BLaER1 (cell line): ENCODE results near the gene CTNNBL1.

ENCODE experiments used
- H3K27ac ChIP-seq: shearing (Covaris generic); formaldehyde crosslinking; 2 replicates; pipeline ENCODE4 v1.8.1; 2022
- H3K27me3 ChIP-seq: shearing (Covaris generic); formaldehyde crosslinking; 2 replicates; pipeline ENCODE4 v1.8.1; 2022
- H3K36me3 ChIP-seq: shearing (Covaris generic); formaldehyde crosslinking; 2 replicates; pipeline ENCODE4 v1.8.1; 2022
- H3K4me1 ChIP-seq: shearing (Covaris generic); formaldehyde crosslinking; 2 replicates; pipeline ENCODE4 v1.8.1; 2022
- H3K4me2 ChIP-seq: shearing (Covaris generic); formaldehyde crosslinking; 2 replicates; pipeline ENCODE4 v1.8.1; 2022
- H3K4me3 ChIP-seq: shearing (Covaris generic); formaldehyde crosslinking; 2 replicates; pipeline ENCODE4 v1.8.1; 2022
- H3K9ac ChIP-seq: shearing (Covaris generic); formaldehyde crosslinking; 2 replicates; pipeline ENCODE4 v1.8.1; 2022
- H3K9me3 ChIP-seq: shearing (Covaris generic); formaldehyde crosslinking; 2 replicates; pipeline ENCODE4 v1.8.1; 2022
- H4K20me1 ChIP-seq: shearing (Covaris generic); formaldehyde crosslinking; 2 replicates; pipeline ENCODE4 v1.8.1; 2022
- Cebpa-rat ChIP-seq: shearing (Covaris generic); IDR thresholded peaks from 2 replicates; pipeline ENCODE4 v1.8.1; 2022

Gene CTNNBL1

GRCh38 chr20:37736132-37736531 is 42.3 kb downstream of the CTNNBL1 start:
- H3K4me2 ChIP-seq = no peak overlapping the region
- peaks cover 34% of the 10 kb centered on the region; the same call in 1 of the 2 replicates for H4K20me1 ChIP-seq
- H3K27me3 ChIP-seq = no peaks in the 10 kb centered on the region
- H3K4me1 ChIP-seq = peaks cover 12% of the 10 kb centered on the region
- no peak overlapping the region for H3K9ac ChIP-seq
- TF ChIP-seq Cebpa-rat = no peak
- H3K36me3 ChIP-seq = peaks cover 79% of the 10 kb centered on the region
- no peak overlapping the region for H3K4me3 ChIP-seq
- peaks cover 8% of the 10 kb centered on the region for H3K9me3 ChIP-seq
- H3K27ac ChIP-seq = no peak overlapping the region

GRCh38 chr20:37737826-37738420 is 44.1 kb downstream of the CTNNBL1 start:
- H3K4me3 ChIP-seq = no peak overlapping the region
- H3K36me3 ChIP-seq = peaks cover 81% of the 10 kb centered on the region
- H4K20me1 ChIP-seq = peaks cover 41% of the 10 kb centered on the region; the same call in 1 of the 2 replicates
- H3K27me3 ChIP-seq = no peaks in the 10 kb centered on the region
- no peak overlapping the region for H3K27ac ChIP-seq
- H3K4me1 ChIP-seq = peaks cover 12% of the 10 kb centered on the region
- no peak overlapping the region for H3K4me2 ChIP-seq
- no peak overlapping the region for H3K9ac ChIP-seq
- H3K9me3 ChIP-seq = peaks cover 8% of the 10 kb centered on the region
- no peak for TF ChIP-seq Cebpa-rat

- peaks cover 8% of the 10 kb centered on the region for H3K9me3 ChIP-seq
- no peak overlapping the region for H3K27ac ChIP-seq
- no peak overlapping the region for H3K4me2 ChIP-seq
- H4K20me1 ChIP-seq = peaks cover 24% of the 10 kb centered on the region; the same call in 1 of the 2 replicates
- no peaks in the 10 kb centered on the region for H3K27me3 ChIP-seq
- no peak for TF ChIP-seq Cebpa-rat
- H3K9ac ChIP-seq = no peak overlapping the region
- peaks cover 57% of the 10 kb centered on the region for H3K36me3 ChIP-seq
- no peak overlapping the region for H3K4me3 ChIP-seq
- H3K4me1 ChIP-seq = peaks cover 11% of the 10 kb centered on the region
These were observed 47.2 kb downstream of the CTNNBL1 start for GRCh38 chr20:37741055-37741454.

GRCh38 chr20:37741570-37741969 is 47.7 kb downstream of the CTNNBL1 start:
- Histone ChIP-seq H3K9ac (no peak overlapping the region), H3K9me3 (peaks cover 8% of the 10 kb centered on the region), H3K4me3 (no peak overlapping the region), H3K4me2 (no peak overlapping the region), H3K36me3 (peaks cover 57% of the 10 kb centered on the region), H3K4me1 (peaks cover 11% of the 10 kb centered on the region), H3K27me3 (no peaks in the 10 kb centered on the region), H4K20me1 (peaks cover 27% of the 10 kb centered on the region; the same call in 1 of the 2 replicates), H3K27ac (no peak overlapping the region)
- TF ChIP-seq Cebpa-rat = no peak

- Histone ChIP-seq H3K4me2 (no peak overlapping the region), H4K20me1 (peaks cover 27% of the 10 kb centered on the region; the same call in 1 of the 2 replicates), H3K36me3 (peaks cover 57% of the 10 kb centered on the region), H3K4me3 (no peak overlapping the region), H3K27me3 (no peaks in the 10 kb centered on the region), H3K9me3 (peaks cover 8% of the 10 kb centered on the region), H3K27ac (no peak overlapping the region), H3K9ac (no peak overlapping the region), H3K4me1 (peaks cover 11% of the 10 kb centered on the region)
- no peak for TF ChIP-seq Cebpa-rat
These were observed 48.3 kb downstream of the CTNNBL1 start for GRCh38 chr20:37742131-37742530.

GRCh38 chr20:37744347-37744746 is 50.5 kb downstream of the CTNNBL1 start:
- H4K20me1 ChIP-seq = peaks cover 27% of the 10 kb centered on the region; the same call in 1 of the 2 replicates
- H3K9me3 ChIP-seq = no peaks in the 10 kb centered on the region
- no peak overlapping the region for H3K9ac ChIP-seq
- peaks cover 57% of the 10 kb centered on the region for H3K36me3 ChIP-seq
- TF ChIP-seq Cebpa-rat = no peak
- no peaks in the 10 kb centered on the region for H3K27me3 ChIP-seq
- no peak overlapping the region for H3K27ac ChIP-seq
- no peak overlapping the region for H3K4me3 ChIP-seq
- no peak overlapping the region for H3K4me2 ChIP-seq
- peaks cover 14% of the 10 kb centered on the region for H3K4me1 ChIP-seq

GRCh38 chr20:37745553-37745952 is 51.7 kb downstream of the CTNNBL1 start:
- Histone ChIP-seq H3K9me3 (no peaks in the 10 kb centered on the region), H3K27ac (no peak overlapping the region), H3K4me3 (no peak overlapping the region), H3K4me2 (no peak overlapping the region), H3K36me3 (peaks cover 52% of the 10 kb centered on the region), H3K9ac (no peak overlapping the region), H3K4me1 (peaks cover 27% of the 10 kb centered on the region), H4K20me1 (peaks cover 30% of the 10 kb centered on the region; the same call in 1 of the 2 replicates), H3K27me3 (no peaks in the 10 kb centered on the region)
- TF ChIP-seq Cebpa-rat = no peak

GRCh38 chr20:37748015-37748414 is 54.2 kb downstream of the CTNNBL1 start:
- no peak for TF ChIP-seq Cebpa-rat
- Histone ChIP-seq H4K20me1 (peaks cover 17% of the 10 kb centered on the region; the same call in 1 of the 2 replicates), H3K4me2 (no peak overlapping the region), H3K9me3 (no peaks in the 10 kb centered on the region), H3K9ac (no peak overlapping the region), H3K36me3 (peaks cover 50% of the 10 kb centered on the region), H3K27me3 (no peaks in the 10 kb centered on the region), H3K27ac (no peak overlapping the region), H3K4me1 (peaks cover 27% of the 10 kb centered on the region), H3K4me3 (no peak overlapping the region)

- H3K36me3 ChIP-seq = peaks cover 57% of the 10 kb centered on the region
- 0 out of 2 replicates have a peak overlapping the region, but pooled peaks have one; percentile 24 for H3K4me2 ChIP-seq
- H3K4me1 ChIP-seq = peaks cover 27% of the 10 kb centered on the region
- H3K9me3 ChIP-seq = no peaks in the 10 kb centered on the region
- no peak overlapping the region for H3K9ac ChIP-seq
- H3K27me3 ChIP-seq = no peaks in the 10 kb centered on the region
- no peak for TF ChIP-seq Cebpa-rat
- H3K27ac ChIP-seq = no peak overlapping the region
- peaks cover 17% of the 10 kb centered on the region; the same call in 1 of the 2 replicates for H4K20me1 ChIP-seq
- no peak overlapping the region for H3K4me3 ChIP-seq
These were observed 55.4 kb downstream of the CTNNBL1 start for GRCh38 chr20:37749218-37749617.

GRCh38 chr20:37749620-37750403 is 56.0 kb downstream of the CTNNBL1 start:
- Histone ChIP-seq H3K9ac (no peak overlapping the region), H3K27ac (no peak overlapping the region), H4K20me1 (peaks cover 17% of the 10 kb centered on the region; the same call in 1 of the 2 replicates), H3K9me3 (no peaks in the 10 kb centered on the region), H3K4me3 (no peak overlapping the region), H3K4me2 (peak overlapping the region; percentile 24), H3K36me3 (peaks cover 60% of the 10 kb centered on the region), H3K27me3 (no peaks in the 10 kb centered on the region), H3K4me1 (peaks cover 27% of the 10 kb centered on the region)
- TF ChIP-seq Cebpa-rat = no peak
